GM06990 (cell line): ENCODE results near the gene SULT1B1.

Experiments used
- DNase-seq: peaks from one replicate; pipeline ENCODE4 v3.0.0-alpha.2; 2011; ENCODE audit not compliant: insufficient read length; ENCODE audit errors: extremely low read depth
- H3K27me3 ChIP-seq: replicated peaks from 2 replicates; pipeline ENCODE4 v1.6.0; 2011; ENCODE audit warnings: low read length; ENCODE audit not compliant: control insufficient read depth, insufficient read depth
- H3K36me3 ChIP-seq: 2 replicates; pipeline ENCODE4 v1.5.1; 2011; ENCODE audit warnings: low read length; ENCODE audit not compliant: control insufficient read depth, insufficient read depth
- H3K4me3 ChIP-seq: replicated peaks from 2 replicates; pipeline ENCODE4 v1.5.1; 2011; ENCODE audit warnings: low read depth, mild to moderate bottlenecking, control low read depth, low read length
- CTCF ChIP-seq: IDR thresholded peaks from 2 replicates; pipeline ENCODE4 v1.5.1; 2011; ENCODE audit warnings: low read length, control low read depth, mild to moderate bottlenecking, inconsistent platforms; ENCODE audit not compliant: insufficient read depth, poor library complexity, severe bottlenecking

Gene SULT1B1

GRCh38 chr4:69718396-69719271 lies 41.8 kb downstream of the SULT1B1 start:
- Histone ChIP-seq H3K36me3 (no peaks in the 10 kb centered on the region), H3K27me3 (no peaks in the 10 kb centered on the region), H3K4me3 (no peak overlapping the region)
- TF ChIP-seq CTCF, result no peak
- DNase-seq, result no peak

GRCh38 chr4:69717778-69718177 lies 42.6 kb downstream of the SULT1B1 start:
- DNase-seq, result no peak
- no peaks in the 10 kb centered on the region for H3K36me3 ChIP-seq
- H3K4me3 ChIP-seq, result no peak overlapping the region
- H3K27me3 ChIP-seq, result no peaks in the 10 kb centered on the region
- TF ChIP-seq CTCF, result no peak

- DNase-seq, result no peak
- no peaks in the 10 kb centered on the region for H3K27me3 ChIP-seq
- TF ChIP-seq CTCF, result no peak
- no peaks in the 10 kb centered on the region for H3K36me3 ChIP-seq
- no peak overlapping the region for H3K4me3 ChIP-seq
Observed at GRCh38 chr4:69716654-69717053, 43.8 kb downstream of the SULT1B1 start.

GRCh38 chr4:69714086-69714485 lies 46.3 kb downstream of the SULT1B1 start:
- DNase-seq, result no peak

GRCh38 chr4:69713593-69713992 lies 46.8 kb downstream of the SULT1B1 start:
- H3K4me3 ChIP-seq, result no peak overlapping the region
- TF ChIP-seq CTCF, result no peak
- DNase-seq, result no peak

More at GRCh38 chr4:69714086-69714485, 46.3 kb downstream of the SULT1B1 start:
- Histone ChIP-seq H3K36me3 (no peaks in the 10 kb centered on the region), H3K4me3 (no peak overlapping the region), H3K27me3 (no peaks in the 10 kb centered on the region)
- no peak for TF ChIP-seq CTCF

GRCh38 chr4:69710580-69710979 lies 49.8 kb downstream of the SULT1B1 start:
- no peak overlapping the region for H3K4me3 ChIP-seq
- DNase-seq, result no peak
- TF ChIP-seq CTCF, result no peak

More at GRCh38 chr4:69713593-69713992, 46.8 kb downstream of the SULT1B1 start:
- no peaks in the 10 kb centered on the region for H3K27me3 ChIP-seq
- H3K36me3 ChIP-seq, result no peaks in the 10 kb centered on the region

More at GRCh38 chr4:69710580-69710979, 49.8 kb downstream of the SULT1B1 start:
- Histone ChIP-seq H3K27me3 (no peaks in the 10 kb centered on the region), H3K36me3 (no peaks in the 10 kb centered on the region)
